ENCODE measurements around the gene DHCR7.

Gene DHCR7

DNA sequence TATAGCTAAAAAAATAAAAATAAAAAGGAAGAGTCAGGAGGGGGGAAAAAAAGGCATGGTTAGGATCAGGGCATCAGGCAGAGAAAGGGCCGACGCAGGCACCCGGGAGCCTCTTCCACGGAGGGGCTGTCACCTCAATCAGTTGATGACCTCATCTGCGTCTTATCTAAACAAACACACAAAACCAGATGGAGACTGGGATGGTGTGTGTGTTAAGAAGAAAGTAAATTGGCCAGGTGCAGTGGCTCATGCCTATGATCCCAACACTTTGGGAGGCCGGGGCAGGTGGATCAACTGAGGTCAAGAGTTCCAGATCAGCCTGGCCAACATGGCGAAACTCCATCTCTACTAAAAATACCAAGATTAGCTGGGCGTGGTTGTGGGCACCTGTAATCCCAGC, 63.6 kb downstream of the DHCR7 start:
- peaks cover 8% of the 10 kb centered on the region for H3K27me3 ChIP-seq
- no peak overlapping the region for H3K4me3 ChIP-seq (ENCODE audit: low read depth in 1 of 2, low read length in 1 of 2)
- H3K4me1 ChIP-seq (ENCODE audit: control insufficient read depth in 1 of 2, insufficient read depth in 1 of 2, low read depth in 1 of 2, low read length in 1 of 2) = no peaks in the 10 kb centered on the region
- H3K36me3 ChIP-seq = no peaks in the 10 kb centered on the region
- TF ChIP-seq, protein P1, sequence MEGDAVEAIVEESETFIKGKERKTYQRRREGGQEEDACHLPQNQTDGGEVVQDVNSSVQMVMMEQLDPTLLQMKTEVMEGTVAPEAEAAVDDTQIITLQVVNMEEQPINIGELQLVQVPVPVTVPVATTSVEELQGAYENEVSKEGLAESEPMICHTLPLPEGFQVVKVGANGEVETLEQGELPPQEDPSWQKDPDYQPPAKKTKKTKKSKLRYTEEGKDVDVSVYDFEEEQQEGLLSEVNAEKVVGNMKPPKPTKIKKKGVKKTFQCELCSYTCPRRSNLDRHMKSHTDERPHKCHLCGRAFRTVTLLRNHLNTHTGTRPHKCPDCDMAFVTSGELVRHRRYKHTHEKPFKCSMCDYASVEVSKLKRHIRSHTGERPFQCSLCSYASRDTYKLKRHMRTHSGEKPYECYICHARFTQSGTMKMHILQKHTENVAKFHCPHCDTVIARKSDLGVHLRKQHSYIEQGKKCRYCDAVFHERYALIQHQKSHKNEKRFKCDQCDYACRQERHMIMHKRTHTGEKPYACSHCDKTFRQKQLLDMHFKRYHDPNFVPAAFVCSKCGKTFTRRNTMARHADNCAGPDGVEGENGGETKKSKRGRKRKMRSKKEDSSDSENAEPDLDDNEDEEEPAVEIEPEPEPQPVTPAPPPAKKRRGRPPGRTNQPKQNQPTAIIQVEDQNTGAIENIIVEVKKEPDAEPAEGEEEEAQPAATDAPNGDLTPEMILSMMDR (IDR thresholded peaks at IDR 0.05) = no peak
- H3K27ac ChIP-seq = no peak overlapping the region
- H3K9me3 ChIP-seq = no peaks in the 10 kb centered on the region

All from neutrophil (primary cell).